HG03521 (cell line): ENCODE results near the gene GRID1.
"Not testable (repeated sequence)": the region's sequence is repeated elsewhere in the genome, so short reads cannot be mapped to it uniquely, and the experiment has no call there.

Experiments used
- ATAC-seq: cut with Tn5 transposase; IDR thresholded peaks from one replicate; pipeline ENCODE4 v1.9.1; 2021; ENCODE audit warnings: mild to moderate bottlenecking, moderate library complexity; ENCODE audit not compliant: unreplicated experiment

Gene GRID1

GRCh38 chr10:86178401-86179152, 188.0 kb downstream of the GRID1 start:
- ATAC-seq = no peak

DNA sequence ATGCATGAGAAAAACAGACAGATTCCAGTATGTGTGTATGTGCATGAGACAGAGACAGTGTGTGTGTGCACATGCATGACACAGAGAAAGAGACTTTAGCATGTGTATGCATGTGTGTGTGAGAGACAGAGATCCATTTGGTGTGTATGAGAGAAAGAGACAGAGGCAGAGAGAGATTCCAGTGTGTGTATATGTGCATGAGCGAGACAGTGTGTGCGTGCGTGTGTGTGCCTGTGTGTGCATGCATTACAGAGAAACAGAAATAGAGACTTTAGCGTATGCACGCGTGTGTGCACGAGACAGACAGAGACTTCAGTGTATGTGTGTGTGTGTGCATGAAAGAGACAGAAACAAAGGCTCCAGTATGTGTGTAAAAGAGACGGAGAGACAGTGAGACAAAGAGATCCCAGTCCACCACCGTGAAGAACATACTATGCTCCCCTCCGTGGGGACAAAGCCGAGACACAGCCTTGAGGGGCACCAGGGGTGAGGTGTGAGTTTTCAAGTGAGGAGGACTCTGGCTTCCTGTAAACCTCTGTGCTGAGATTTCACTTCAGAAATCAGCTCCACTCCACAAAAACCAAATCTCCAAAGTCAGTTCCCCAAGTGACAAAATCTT, 188.9 kb downstream of the GRID1 start:
- no peak for ATAC-seq

DNA sequence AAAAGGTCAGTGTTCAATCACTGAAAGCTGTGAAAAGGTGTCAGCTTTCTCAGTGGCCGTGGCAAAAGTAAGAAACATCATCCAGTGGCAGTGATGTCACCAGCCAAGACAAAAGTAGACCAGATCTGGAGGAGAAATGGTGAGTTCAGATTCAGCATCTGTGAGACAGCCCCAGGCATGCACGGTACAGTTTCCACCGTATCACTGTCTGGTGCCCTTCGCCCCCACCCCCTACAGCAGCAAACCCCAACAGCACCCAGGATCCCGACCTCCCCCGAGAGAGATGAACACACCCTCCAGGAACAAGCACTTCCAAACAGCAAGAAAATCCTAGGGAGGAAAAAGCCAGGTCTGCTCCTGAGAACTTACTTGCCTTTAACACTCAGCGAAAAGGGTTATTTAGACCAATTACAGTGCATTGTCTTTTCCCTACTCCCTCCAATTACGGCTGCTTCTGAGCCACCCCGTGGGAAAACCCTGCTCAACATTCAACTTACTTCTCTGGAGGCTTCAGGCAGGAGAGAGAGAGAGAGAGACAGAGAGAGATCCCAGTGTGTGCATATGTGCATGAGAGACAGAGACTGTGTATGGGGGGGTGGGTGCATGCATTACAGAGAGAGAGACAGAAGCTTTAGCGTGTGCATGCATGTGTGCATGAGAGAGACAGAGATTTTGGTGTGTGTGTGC, 189.6 kb downstream of the GRID1 start:
- ATAC-seq = no peak

DNA sequence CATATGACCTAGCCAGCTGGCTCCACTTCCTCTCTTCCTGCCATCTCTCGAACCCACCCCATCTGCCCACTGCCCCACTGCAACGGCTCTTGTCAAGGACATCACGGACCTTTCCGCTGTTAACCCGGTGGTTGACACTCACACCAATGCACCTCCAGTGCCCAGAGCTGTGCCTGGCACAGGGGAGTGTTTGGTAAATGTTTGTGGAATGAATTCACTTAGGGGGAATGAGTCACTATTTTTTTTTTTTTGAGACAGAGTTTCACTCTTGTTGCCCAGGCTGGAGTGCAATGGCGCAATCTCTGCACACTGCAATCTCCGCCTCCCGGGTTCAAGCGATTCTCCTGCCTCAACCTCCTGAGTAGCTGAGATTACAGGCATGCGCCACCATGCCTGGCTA, 191.1 kb downstream of the GRID1 start:
- ATAC-seq = not testable (repeated sequence)

GRCh38 chr10:86172301-86172700, 194.3 kb downstream of the GRID1 start:
- no peak for ATAC-seq

- no peak for ATAC-seq
Measured at GRCh38 chr10:86170255-86171108, 196.1 kb downstream of the GRID1 start.

- no peak for ATAC-seq
Measured at GRCh38 chr10:86169506-86170254, 196.9 kb downstream of the GRID1 start.

DNA sequence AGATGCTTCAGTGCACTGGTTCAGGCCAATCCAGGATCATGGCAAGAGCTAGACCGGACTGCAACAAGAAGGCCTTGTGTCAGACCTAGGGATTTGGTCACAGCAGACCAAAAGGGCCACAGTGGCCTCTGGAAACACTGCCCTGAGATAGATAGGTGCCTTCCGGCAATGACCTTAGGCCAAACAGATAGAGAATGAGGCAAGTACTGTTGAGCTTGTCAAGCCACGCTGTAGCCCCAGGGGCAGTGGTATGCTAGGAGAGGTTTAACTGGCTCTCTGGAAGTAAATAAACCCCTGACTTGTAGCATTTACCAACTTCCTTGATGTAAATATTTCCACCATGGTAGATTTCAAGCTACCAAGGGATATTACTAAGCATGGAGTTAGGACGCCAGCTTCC, 197.5 kb downstream of the GRID1 start:
- no peak for ATAC-seq

GRCh38 chr10:86168256-86168655, 198.3 kb downstream of the GRID1 start:
- ATAC-seq = no peak

DNA sequence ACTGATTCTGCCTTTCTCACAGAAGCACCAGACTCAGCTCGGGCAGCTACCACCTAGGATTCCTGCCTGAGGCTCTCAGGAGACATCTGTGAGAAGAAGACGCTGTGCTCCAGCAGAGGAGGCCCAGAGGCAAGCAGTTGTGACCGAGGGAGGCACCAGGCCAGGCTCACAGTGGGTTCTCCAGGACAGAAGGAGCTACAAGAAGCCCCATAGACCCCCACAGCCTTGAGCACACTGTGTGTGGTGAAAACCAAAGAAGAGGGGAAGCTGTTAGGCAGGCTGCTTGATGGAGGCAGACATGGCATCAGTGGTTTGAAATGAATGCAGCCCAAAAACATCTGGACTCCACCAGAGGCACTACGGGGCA, 198.8 kb downstream of the GRID1 start:
- ATAC-seq = no peak

GRCh38 chr10:86167121-86167761, 199.4 kb downstream of the GRID1 start:
- no peak for ATAC-seq

DNA sequence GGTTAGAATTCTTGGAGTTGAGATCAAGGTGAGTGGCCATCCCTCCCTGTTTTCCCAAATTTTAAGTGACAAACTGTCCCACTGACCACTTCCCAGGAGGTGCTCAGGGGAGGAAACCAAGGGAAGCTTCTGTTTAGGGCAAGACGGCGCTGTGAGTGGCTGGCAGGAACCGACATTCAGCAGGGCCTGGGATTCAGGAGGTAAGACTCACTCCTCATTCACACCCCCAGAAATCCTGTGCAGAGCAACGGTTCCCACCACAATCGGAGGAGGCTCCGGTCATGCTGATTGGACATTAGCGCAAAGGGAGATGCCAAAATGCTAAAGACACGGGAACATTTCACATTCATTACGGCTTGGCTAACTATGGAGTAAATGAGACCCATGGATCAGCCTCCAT, 200.9 kb downstream of the GRID1 start:
- no peak for ATAC-seq

- ATAC-seq = no peak
Measured at GRCh38 chr10:86164960-86165630, 201.5 kb downstream of the GRID1 start.

GRCh38 chr10:86164174-86164774, 202.3 kb downstream of the GRID1 start:
- no peak for ATAC-seq

GRCh38 chr10:86163522-86164173, 202.9 kb downstream of the GRID1 start:
- ATAC-seq = no peak

GRCh38 chr10:86162696-86163400, 203.7 kb downstream of the GRID1 start:
- no peak for ATAC-seq

DNA sequence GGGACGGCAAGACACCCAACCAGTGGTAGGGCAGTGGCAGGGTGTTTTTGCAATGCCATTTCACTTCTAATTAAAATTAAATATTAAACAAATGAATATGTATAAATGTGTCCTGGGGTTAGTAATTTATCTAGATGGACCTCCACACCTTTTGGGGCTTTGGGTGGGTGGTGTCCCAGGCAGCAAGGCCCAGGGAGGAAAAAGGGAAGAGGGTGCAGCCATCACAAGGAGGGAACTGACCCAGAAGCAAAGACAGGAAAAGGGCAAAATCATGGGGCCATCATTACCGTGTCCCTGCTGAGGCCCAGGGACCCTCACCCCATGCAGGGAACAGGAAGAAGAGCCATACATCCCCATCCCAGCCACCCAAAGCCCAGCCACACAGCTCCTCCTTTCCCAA, 204.6 kb downstream of the GRID1 start:
- no peak for ATAC-seq
